RCC 7860 (cell line): ENCODE results near the gene SMIM10L2A.
"Not testable (repeated sequence)": the region's sequence is repeated elsewhere in the genome, so short reads cannot be mapped to it uniquely, and the experiment has no call there.

Experiments used
- DNase-seq: peaks from one replicate; pipeline ENCODE4 v3.0.0-alpha.2; 2015; ENCODE audit warnings: low spot score
- FAIRE-seq: peaks from 2 replicates; lab custom pipeline; 2012; peaks lifted over from hg19 to GRCh38; lab: Jason Lieb, UNC

The SMIM10L2A gene

GRCh38 chrX:135449637-135450550, 28.1 kb downstream of the SMIM10L2A start:
- no peak for FAIRE-seq

GRCh38 chrX:135453381-135453780, 31.6 kb downstream of the SMIM10L2A start:
- FAIRE-seq (no peak), DNase-seq (no peak)

More at GRCh38 chrX:135449637-135450550, 28.1 kb downstream of the SMIM10L2A start:
- DNase-seq: no peak

GRCh38 chrX:135454816-135455215, 33.1 kb downstream of the SMIM10L2A start:
- DNase-seq (no peak), FAIRE-seq (no peak)

GRCh38 chrX:135461756-135462155, 40.0 kb downstream of the SMIM10L2A start:
- not testable (repeated sequence) for DNase-seq, FAIRE-seq

- FAIRE-seq (no peak), DNase-seq (no peak)
Measured at GRCh38 chrX:135463937-135464336, 42.2 kb downstream of the SMIM10L2A start.

GRCh38 chrX:135476378-135476777, 54.6 kb downstream of the SMIM10L2A start:
- no peak for FAIRE-seq
- DNase-seq: no peak

GRCh38 chrX:135477576-135477975, 55.8 kb downstream of the SMIM10L2A start:
- peak; percentile 3 for DNase-seq
- no peak for FAIRE-seq
